T1000 (cell line): ENCODE measurements around the gene NFIX.

Experiments
- DNase-seq: peaks from one replicate; lab custom pipeline; 2025; ENCODE audit warnings: mixed read lengths; lab: John Stamatoyannopoulos, UW

NFIX gene

GRCh38 chr19:13022111-13022858 is 27.0 kb downstream of the NFIX start:
- no peak for DNase-seq

GRCh38 chr19:13022859-13023636 is 27.8 kb downstream of the NFIX start:
- DNase-seq: peak; percentile 60

GRCh38 chr19:13023656-13024055 is 28.4 kb downstream of the NFIX start:
- no peak for DNase-seq

- no peak for DNase-seq
These were observed 29.1 kb downstream of the NFIX start for GRCh38 chr19:13024126-13024950.

GRCh38 chr19:13024951-13025697 is 29.8 kb downstream of the NFIX start:
- no peak for DNase-seq

GRCh38 chr19:13025819-13026456 is 30.7 kb downstream of the NFIX start:
- no peak for DNase-seq

- DNase-seq: no peak
These were observed 31.4 kb downstream of the NFIX start for GRCh38 chr19:13026462-13027370.

GRCh38 chr19:13027557-13027956 is 32.3 kb downstream of the NFIX start:
- no peak for DNase-seq

GRCh38 chr19:13028027-13028426 is 32.8 kb downstream of the NFIX start:
- DNase-seq: no peak

GRCh38 chr19:13029301-13029880 is 34.1 kb downstream of the NFIX start:
- no peak for DNase-seq

- no peak for DNase-seq
These were observed 34.6 kb downstream of the NFIX start for GRCh38 chr19:13029893-13030292.

GRCh38 chr19:13031917-13032623 is 36.8 kb downstream of the NFIX start:
- no peak for DNase-seq

- DNase-seq: no peak
These were observed 37.6 kb downstream of the NFIX start for GRCh38 chr19:13032837-13033236.

- no peak for DNase-seq
These were observed 38.0 kb downstream of the NFIX start for GRCh38 chr19:13033244-13033643.

- no peak for DNase-seq
These were observed 38.7 kb downstream of the NFIX start for GRCh38 chr19:13033819-13034611.

GRCh38 chr19:13034636-13035035 is 39.4 kb downstream of the NFIX start:
- DNase-seq: no peak

GRCh38 chr19:13035820-13036365 is 40.6 kb downstream of the NFIX start:
- DNase-seq: no peak

GRCh38 chr19:13036366-13036976 is 41.2 kb downstream of the NFIX start:
- peak; percentile 82 for DNase-seq
